WTC11 (cell line): ENCODE results near the gene DRC3. TPM values are rescaled to one million over a fixed set of nuclear protein-coding genes. Genes with fewer than 3 reads are reported as not detected.

Experiments used
- ATAC-seq: fragments of 200-7000 bp; cut with Tn5 transposase; 2 replicates; pipeline ENCODE4 v1.10.0; 2021; ENCODE audit warnings: mild to moderate bottlenecking, moderate library complexity
- CTCF ChIA-PET: fragments of 300-600 bp; sonication (Branson Sonifier 250); formaldehyde crosslinking; loops from one replicate; lab custom pipeline; 2021; ENCODE audit warnings: antibody characterized with exemption; lab: Charles Lee
- POLR2A ChIA-PET: fragments of 350-600 bp; sonication (Branson Sonifier 250); formaldehyde crosslinking; loops from one replicate; lab custom pipeline; 2021; ENCODE audit warnings: antibody characterized with exemption; lab: Charles Lee
- DNase-seq: peaks from one replicate; pipeline ENCODE4 v3.0.0; 2021; ENCODE audit warnings: low spot score
- H3K27ac Mint-ChIP-seq: 2 replicates; pipeline ENCODE4 v1.8.0; 2021; ENCODE audit warnings: mixed read lengths
- H3K27me3 Mint-ChIP-seq: 2 replicates; pipeline ENCODE4 v1.8.0; 2021; ENCODE audit warnings: low read depth, mild to moderate bottlenecking, moderate library complexity, mixed read lengths
- H3K36me3 Mint-ChIP-seq: 2 replicates; pipeline ENCODE4 v1.8.0; 2021; ENCODE audit warnings: mixed read lengths
- H3K4me1 Mint-ChIP-seq: 2 replicates; pipeline ENCODE4 v1.8.0; 2022; ENCODE audit warnings: mixed read lengths
- H3K4me3 Mint-ChIP-seq: 2 replicates; pipeline ENCODE4 v1.8.0; 2021; ENCODE audit warnings: mild to moderate bottlenecking, moderate library complexity, mixed read lengths
- H3K9me3 Mint-ChIP-seq: 2 replicates; pipeline ENCODE4 v1.8.0; 2021; ENCODE audit warnings: mixed read lengths
- AR ChIP-seq: fragments of 250-450 bp; sonication (Bioruptor Pico); IDR thresholded peaks from 2 replicates; pipeline ENCODE4 v1.9.0; 2021; ENCODE audit warnings: mild to moderate bottlenecking
- ATF1 ChIP-seq: sonication (generic); formaldehyde crosslinking; IDR thresholded peaks from 2 replicates; pipeline ENCODE4 v1.8.1; 2023; ENCODE audit warnings: mild to moderate bottlenecking, moderate library complexity, missing genetic modification reagents
- ELF4 ChIP-seq: sonication (generic); formaldehyde crosslinking; IDR thresholded peaks from 2 replicates; pipeline ENCODE4 v1.8.1; 2022; ENCODE audit warnings: low read depth, mild to moderate bottlenecking, moderate library complexity, missing genetic modification reagents
- ERG ChIP-seq: fragments of 250-450 bp; sonication (Bioruptor Pico); IDR thresholded peaks from 2 replicates; pipeline ENCODE4 v1.8.0; 2021; ENCODE audit warnings: mild to moderate bottlenecking
- ESRRA ChIP-seq: sonication (generic); formaldehyde crosslinking; IDR thresholded peaks from 2 replicates; pipeline ENCODE4 v1.8.1; 2022; ENCODE audit warnings: mild to moderate bottlenecking, missing genetic modification reagents, borderline replicate concordance
- ETV6 ChIP-seq: sonication (generic); formaldehyde crosslinking; IDR thresholded peaks from 2 replicates; pipeline ENCODE4 v1.8.1; 2022; ENCODE audit warnings: mild to moderate bottlenecking, missing genetic modification reagents
- FOXP1 ChIP-seq: sonication (generic); formaldehyde crosslinking; IDR thresholded peaks from 2 replicates; pipeline ENCODE4 v1.8.0; 2022; ENCODE audit warnings: missing genetic modification reagents, mild to moderate bottlenecking, moderate library complexity, borderline replicate concordance
- MAX ChIP-seq: sonication (generic); formaldehyde crosslinking; IDR thresholded peaks from 2 replicates; pipeline ENCODE4 v1.8.0; 2022; ENCODE audit warnings: mild to moderate bottlenecking, missing genetic modification reagents
- OVOL2 ChIP-seq: fragments of 250-450 bp; sonication (Bioruptor Pico); IDR thresholded peaks from 2 replicates; pipeline ENCODE4 v1.9.0; 2021; ENCODE audit warnings: mild to moderate bottlenecking, borderline replicate concordance
- PREB ChIP-seq: sonication (generic); formaldehyde crosslinking; IDR thresholded peaks from 2 replicates; pipeline ENCODE4 v1.8.1; 2022; ENCODE audit warnings: mild to moderate bottlenecking, missing genetic modification reagents, moderate library complexity, borderline replicate concordance
- PRRX2 ChIP-seq: fragments of 250-450 bp; sonication (Bioruptor Pico); IDR thresholded peaks from 2 replicates; pipeline ENCODE4 v1.8.0; 2021; ENCODE audit warnings: mild to moderate bottlenecking
- STAT6 ChIP-seq: sonication (generic); formaldehyde crosslinking; conservative IDR thresholded peaks from 2 replicates; pipeline ENCODE4 v1.8.1; 2023; ENCODE audit warnings: mild to moderate bottlenecking, low read depth, missing genetic modification reagents, moderate library complexity
- TCF7 ChIP-seq: sonication (generic); formaldehyde crosslinking; IDR thresholded peaks from 2 replicates; pipeline ENCODE4 v1.8.0; 2022; ENCODE audit warnings: mild to moderate bottlenecking, low read depth, missing genetic modification reagents, moderate library complexity
- TP53 ChIP-seq: sonication (generic); formaldehyde crosslinking; IDR thresholded peaks from 2 replicates; pipeline ENCODE4 v1.8.1; 2023; ENCODE audit warnings: mild to moderate bottlenecking, missing genetic modification reagents
- USF2 ChIP-seq: sonication (generic); formaldehyde crosslinking; IDR thresholded peaks from 2 replicates; pipeline ENCODE4 v1.8.1; 2023; ENCODE audit warnings: mild to moderate bottlenecking, missing genetic modification reagents, moderate library complexity
- ZNF263 ChIP-seq: sonication (generic); formaldehyde crosslinking; IDR thresholded peaks from 2 replicates; pipeline ENCODE4 v1.8.1; 2022; ENCODE audit warnings: low read depth, mild to moderate bottlenecking, moderate library complexity, missing genetic modification reagents
- total RNA-seq: library from RNA; stranded (reverse); gene quantifications from 3 replicates; pipeline ENCODE4 v1.2.3, GENCODE V29; 2021
- TF ChIP-seq, protein P1 (sequence below): fragments of 200-600 bp; IDR thresholded peaks from 2 replicates; pipeline ENCODE4 v1.8.0; 2022; ENCODE audit warnings: antibody characterized with exemption

DRC3 gene
- total RNA-seq, 1 experiment from 2014 or later = 0.42 TPM

GRCh38 chr17:17964710-17965109 lies 8.0 kb upstream of the DRC3 start:
- H3K4me1 Mint-ChIP-seq = peaks cover 5% of the 10 kb centered on the region; the same call in 1 of the 2 replicates
- ATAC-seq = no peak

GRCh38 chr17:17965152-17965721 lies 7.4 kb upstream of the DRC3 start:
- H3K27me3 Mint-ChIP-seq = no peaks in the 10 kb centered on the region
- TF ChIP-seq TP53 (CRISPR knock-in tag) (no peak), USF2 (CRISPR knock-in tag) (no peak), ELF4 (CRISPR knock-in tag) (no peak), OVOL2 (no peak), MAX (no peak), AR (CRISPR knock-in tag) (no peak), TCF7 (no peak), ESRRA (CRISPR knock-in tag) (no peak), PREB (CRISPR knock-in tag) (no peak), ATF1 (CRISPR knock-in tag) (no peak), ETV6 (CRISPR knock-in tag) (no peak), FOXP1 (CRISPR knock-in tag) (no peak)
- TF ChIP-seq, protein P1, sequence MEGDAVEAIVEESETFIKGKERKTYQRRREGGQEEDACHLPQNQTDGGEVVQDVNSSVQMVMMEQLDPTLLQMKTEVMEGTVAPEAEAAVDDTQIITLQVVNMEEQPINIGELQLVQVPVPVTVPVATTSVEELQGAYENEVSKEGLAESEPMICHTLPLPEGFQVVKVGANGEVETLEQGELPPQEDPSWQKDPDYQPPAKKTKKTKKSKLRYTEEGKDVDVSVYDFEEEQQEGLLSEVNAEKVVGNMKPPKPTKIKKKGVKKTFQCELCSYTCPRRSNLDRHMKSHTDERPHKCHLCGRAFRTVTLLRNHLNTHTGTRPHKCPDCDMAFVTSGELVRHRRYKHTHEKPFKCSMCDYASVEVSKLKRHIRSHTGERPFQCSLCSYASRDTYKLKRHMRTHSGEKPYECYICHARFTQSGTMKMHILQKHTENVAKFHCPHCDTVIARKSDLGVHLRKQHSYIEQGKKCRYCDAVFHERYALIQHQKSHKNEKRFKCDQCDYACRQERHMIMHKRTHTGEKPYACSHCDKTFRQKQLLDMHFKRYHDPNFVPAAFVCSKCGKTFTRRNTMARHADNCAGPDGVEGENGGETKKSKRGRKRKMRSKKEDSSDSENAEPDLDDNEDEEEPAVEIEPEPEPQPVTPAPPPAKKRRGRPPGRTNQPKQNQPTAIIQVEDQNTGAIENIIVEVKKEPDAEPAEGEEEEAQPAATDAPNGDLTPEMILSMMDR = no peak

More at GRCh38 chr17:17964710-17965109, 8.0 kb upstream of the DRC3 start:
- POLR2A ChIA-PET = no interaction called here
- Mint-ChIP-seq H3K4me3 (no peak overlapping the region), H3K36me3 (no peaks in the 10 kb centered on the region), H3K27me3 (no peaks in the 10 kb centered on the region), H3K27ac (no peak overlapping the region), H3K9me3 (no peaks in the 10 kb centered on the region)
- TF ChIP-seq ERG (no peak), STAT6 (CRISPR knock-in tag) (no peak), ZNF263 (CRISPR knock-in tag) (no peak), PRRX2 (CRISPR knock-in tag) (no peak), USF2 (CRISPR knock-in tag) (0 out of 2 replicates have a peak, but pooled peaks have one; percentile 18)
- CTCF ChIA-PET = no interaction called here
- no peak for DNase-seq

More at GRCh38 chr17:17965152-17965721, 7.4 kb upstream of the DRC3 start:
- no peak for ATAC-seq
- CTCF ChIA-PET = no interaction called here
- H3K4me1 Mint-ChIP-seq = peaks cover 5% of the 10 kb centered on the region; the same call in 1 of the 2 replicates
- no peak overlapping the region for H3K4me3 Mint-ChIP-seq
- POLR2A ChIA-PET = no interaction called here
- H3K9me3 Mint-ChIP-seq = no peaks in the 10 kb centered on the region
- no peak overlapping the region for H3K27ac Mint-ChIP-seq
- H3K36me3 Mint-ChIP-seq = no peaks in the 10 kb centered on the region
- no peak for DNase-seq
